Islet precursor cell (in vitro differentiated cells): ENCODE data around the gene TBC1D10B.
"Not testable (repeated sequence)": the region's sequence is repeated elsewhere in the genome, so short reads cannot be mapped to it uniquely, and the experiment has no call there.

ENCODE experiments used
- DNase-seq: peaks from one replicate; pipeline ENCODE4 v3.0.0-alpha.2; 2018

TBC1D10B gene

GRCh38 chr16:30397056-30397455 is 26.8 kb upstream of the TBC1D10B start:
- no peak for DNase-seq

- not testable (repeated sequence) for DNase-seq
Observed at GRCh38 chr16:30396627-30397026, 26.3 kb upstream of the TBC1D10B start.

GRCh38 chr16:30395992-30396585 is 25.8 kb upstream of the TBC1D10B start:
- no peak for DNase-seq

GRCh38 chr16:30395155-30395991 is 25.1 kb upstream of the TBC1D10B start, which contains the start of gene ZNF48:
ZNF48 (plus strand) TSS chr16:30395420; CDS start chr16:30395795, 375 bp downstream.
- peak; percentile 91 for DNase-seq

GRCh38 chr16:30394592-30395154 is 24.4 kb upstream of the TBC1D10B start:
- no peak for DNase-seq

- DNase-seq: no peak
Observed at GRCh38 chr16:30383521-30383920, 13.2 kb upstream of the TBC1D10B start.

- no peak for DNase-seq
Observed at GRCh38 chr16:30382111-30382881, 12.0 kb upstream of the TBC1D10B start, which contains the start of gene SEPTIN1. SEPTIN1 (minus strand) TSS chr16:30382561; CDS start chr16:30382542, 19 bp downstream.

GRCh38 chr16:30381291-30382041 is 11.2 kb upstream of the TBC1D10B start:
- DNase-seq: no peak

- no peak for DNase-seq
Observed at GRCh38 chr16:30380803-30381208, 10.5 kb upstream of the TBC1D10B start.

GRCh38 chr16:30380072-30380802 is 9.9 kb upstream of the TBC1D10B start:
- DNase-seq: no peak

- no peak for DNase-seq
Observed at GRCh38 chr16:30379158-30379783, 9.0 kb upstream of the TBC1D10B start.

GRCh38 chr16:30378236-30379157 is 8.2 kb upstream of the TBC1D10B start:
- DNase-seq: peak; percentile 100

- peak; percentile 94 for DNase-seq
Observed at GRCh38 chr16:30377812-30378235, 7.5 kb upstream of the TBC1D10B start.

GRCh38 chr16:30377050-30377811 is 6.9 kb upstream of the TBC1D10B start:
- DNase-seq: no peak

GRCh38 chr16:30376461-30376902 is 6.2 kb upstream of the TBC1D10B start:
- DNase-seq: no peak

GRCh38 chr16:30375864-30376263 is 5.6 kb upstream of the TBC1D10B start:
- peak; percentile 50 for DNase-seq

- DNase-seq: peak; percentile 41
Observed at GRCh38 chr16:30374538-30374937, 4.2 kb upstream of the TBC1D10B start, which contains the start of gene MYL11. MYL11 (plus strand) TSS chr16:30374802; CDS start chr16:30374858, 56 bp downstream.

GRCh38 chr16:30372725-30373124 is 2.4 kb upstream of the TBC1D10B start:
- no peak for DNase-seq
